ENCODE data around the gene CDK10. TPM values are rescaled to one million over a fixed set of nuclear protein-coding genes. Genes with fewer than 3 reads are reported as not detected.

The CDK10 gene
- total and polyA plus RNA-seq, 9 of the 15 experiments (the other 6 are each of a cell fraction or from before 2014, with no cell fraction given) = 2.0 to 85.1 (median 40.1) TPM

- TF ChIP-seq CHAMP1 (IDR thresholded peaks at IDR 0.05) (no peak), ZBTB40 (IDR thresholded peaks at IDR 0.05) (peak; percentile 82), ZBTB40 (CRISPR knock-in tag; IDR thresholded peaks at IDR 0.05) (peak; percentile 58; the same call in 1 of the 2 replicates), ZNF449 (CRISPR knock-in tag; IDR thresholded peaks at IDR 0.05) (no peak), ATF6 (CRISPR knock-in tag; IDR thresholded peaks at IDR 0.05) (no peak), ZNF384 (IDR thresholded peaks at IDR 0.05; ENCODE audit: low read depth, low read length) (peak; percentile 74), PTTG1 (tag; IDR thresholded peaks at IDR 0.05; ENCODE audit: low read depth) (no peak)
Measured at GRCh38 chr16:89678258-89678657, 8.2 kb upstream of the CDK10 start (continued).
